Epidermal melanocyte (primary cell): ENCODE results near the gene HAUS1.
"Not testable (repeated sequence)": the region's sequence is repeated elsewhere in the genome, so short reads cannot be mapped to it uniquely, and the experiment has no call there.

Source experiments
- DNase-seq: peaks from one replicate; pipeline ENCODE4 v3.0.0; 2011; ENCODE audit warnings: low spot score; ENCODE audit not compliant: insufficient read length

Gene HAUS1

GRCh38 chr18:46156124-46156745, 52.0 kb downstream of the HAUS1 start:
- no peak for DNase-seq

GRCh38 chr18:46156843-46157242, 52.7 kb downstream of the HAUS1 start:
- no peak for DNase-seq

- DNase-seq: no peak
These were observed 54.3 kb downstream of the HAUS1 start for GRCh38 chr18:46158499-46158898.

GRCh38 chr18:46160050-46160798, 56.0 kb downstream of the HAUS1 start:
- no peak for DNase-seq

- not testable (repeated sequence) for DNase-seq
These were observed 56.7 kb downstream of the HAUS1 start for GRCh38 chr18:46160840-46161239.

GRCh38 chr18:46161703-46162396, 57.7 kb downstream of the HAUS1 start:
- DNase-seq: no peak

- DNase-seq: no peak
These were observed 58.9 kb downstream of the HAUS1 start for GRCh38 chr18:46163091-46163490.

GRCh38 chr18:46163941-46164499, 59.8 kb downstream of the HAUS1 start:
- DNase-seq: no peak

- DNase-seq: not testable (repeated sequence)
These were observed 60.3 kb downstream of the HAUS1 start for GRCh38 chr18:46164502-46164901.

GRCh38 chr18:46164920-46165319, 60.7 kb downstream of the HAUS1 start:
- no peak for DNase-seq

- DNase-seq: peak; percentile 46
These were observed 62.2 kb downstream of the HAUS1 start for GRCh38 chr18:46166261-46166970.

GRCh38 chr18:46167971-46168370, 63.8 kb downstream of the HAUS1 start:
- no peak for DNase-seq

GRCh38 chr18:46169464-46169941, 65.3 kb downstream of the HAUS1 start:
- no peak for DNase-seq

GRCh38 chr18:46171331-46171730, 67.1 kb downstream of the HAUS1 start:
- DNase-seq: no peak

GRCh38 chr18:46173393-46174341, 69.5 kb downstream of the HAUS1 start:
- DNase-seq: peak; percentile 93

GRCh38 chr18:46174342-46175041, 70.3 kb downstream of the HAUS1 start:
- no peak for DNase-seq

GRCh38 chr18:46176001-46176400, 71.8 kb downstream of the HAUS1 start:
- DNase-seq: no peak
